Skeletal muscle satellite cell (primary cell): ENCODE measurements around the gene RETN.
"Not testable (repeated sequence)": the region's sequence is repeated elsewhere in the genome, so short reads cannot be mapped to it uniquely, and the experiment has no call there.

ENCODE experiments used
- H3K27me3 ChIP-seq: 2 replicates; pipeline ENCODE4 v1.7.0; 2013; ENCODE audit warnings: low read length; ENCODE audit not compliant: control insufficient read depth, insufficient read depth
- H3K36me3 ChIP-seq: 2 replicates; pipeline ENCODE4 v1.7.0; 2013; ENCODE audit warnings: mild to moderate bottlenecking, control low read depth, low read length; ENCODE audit not compliant: insufficient read depth
- H3K4me1 ChIP-seq: 2 replicates; pipeline ENCODE4 v1.7.0; 2013; ENCODE audit warnings: low read length; ENCODE audit not compliant: control insufficient read depth, insufficient read depth
- H3K4me2 ChIP-seq: 2 replicates; pipeline ENCODE4 v1.7.0; 2013; ENCODE audit warnings: mild to moderate bottlenecking, low read length
- H3K4me3 ChIP-seq: 2 replicates; pipeline ENCODE4 v1.7.0; 2013; ENCODE audit warnings: low read length
- H3K9ac ChIP-seq: 2 replicates; pipeline ENCODE4 v1.7.0; 2013; ENCODE audit warnings: mild to moderate bottlenecking, low read depth, low read length, moderate library complexity
- H3K9me3 ChIP-seq: replicated peaks from 2 replicates; pipeline ENCODE4 v1.7.0; 2013; ENCODE audit warnings: mild to moderate bottlenecking, control low read depth, low read length

Gene RETN

DNA sequence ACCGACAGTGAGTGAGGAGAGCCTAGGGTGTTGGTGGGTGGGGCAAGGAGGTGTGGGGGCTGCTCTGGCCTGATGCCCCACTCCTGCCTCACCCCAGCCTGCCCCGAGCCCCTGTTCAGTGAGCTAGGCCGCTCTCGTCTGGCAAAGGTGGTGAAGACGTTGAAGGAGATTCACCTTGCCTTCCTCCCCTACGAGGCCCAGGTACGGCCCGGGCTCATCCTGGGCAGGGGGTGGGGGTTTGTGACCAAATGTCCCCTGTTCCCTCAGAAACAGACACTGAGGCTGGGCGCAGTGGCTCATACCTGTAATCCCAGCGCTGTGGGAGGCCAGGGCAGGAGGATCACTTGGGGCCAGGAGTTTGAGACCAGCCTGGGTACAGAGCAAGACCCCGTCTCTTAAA is 28.0 kb upstream of the RETN start:
- no peak overlapping the region for H3K4me3 ChIP-seq
- H3K4me1 ChIP-seq, result no peaks in the 10 kb centered on the region
- no peak overlapping the region for H3K4me2 ChIP-seq
- H3K9me3 ChIP-seq, result no peaks in the 10 kb centered on the region
- H3K27me3 ChIP-seq, result peaks cover 19% of the 10 kb centered on the region
- H3K36me3 ChIP-seq, result no peaks in the 10 kb centered on the region
- no peak overlapping the region for H3K9ac ChIP-seq

DNA sequence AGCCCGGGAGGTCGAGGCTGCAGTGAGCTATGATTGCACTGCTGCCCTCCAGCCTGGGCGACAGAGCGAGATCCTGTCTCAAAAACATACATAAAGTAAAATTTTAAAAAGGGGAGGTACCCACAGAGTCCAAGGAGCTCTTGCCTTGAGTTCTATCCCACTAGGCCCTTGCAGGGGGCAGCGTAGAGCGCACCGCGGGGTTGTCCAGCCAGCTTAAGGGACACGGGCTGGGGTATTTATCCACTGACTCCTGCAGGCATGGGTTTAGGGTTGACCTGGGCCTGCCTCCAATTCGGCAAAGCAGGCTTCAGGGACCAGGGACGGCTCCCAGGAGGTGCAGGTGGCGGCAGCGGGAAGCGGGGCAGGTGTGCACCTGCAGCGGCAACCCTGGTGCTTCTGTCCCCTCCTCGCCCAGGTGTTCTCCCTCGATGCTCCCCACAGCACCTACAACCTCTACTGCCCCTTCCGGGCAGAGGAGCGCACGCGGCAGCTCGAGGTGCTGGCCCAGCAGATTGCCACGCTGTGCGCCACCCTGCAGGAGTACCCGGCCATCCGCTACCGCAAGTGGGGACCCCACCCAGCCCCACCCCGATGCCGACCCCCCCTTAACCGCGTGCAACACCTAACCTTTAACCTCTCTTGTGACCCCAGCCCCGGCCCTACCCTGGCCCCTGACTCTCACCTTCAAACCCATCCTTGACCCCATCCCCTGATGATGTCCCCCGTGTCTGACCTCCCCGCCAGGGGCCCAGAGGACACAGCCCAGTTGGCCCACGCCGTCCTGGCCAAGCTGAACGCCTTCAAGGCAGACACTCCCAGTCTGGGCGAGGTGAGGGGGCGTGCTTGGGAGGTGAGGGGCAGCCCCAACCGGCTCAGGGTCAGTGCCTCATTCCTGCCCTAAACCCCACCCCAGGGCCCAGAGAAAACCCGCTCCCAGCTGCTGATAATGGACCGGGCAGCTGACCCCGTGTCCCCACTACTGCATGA is 27.3 kb upstream of the RETN start:
- H3K4me2 ChIP-seq, result no peak overlapping the region
- H3K9me3 ChIP-seq, result no peaks in the 10 kb centered on the region
- H3K36me3 ChIP-seq, result no peaks in the 10 kb centered on the region
- no peaks in the 10 kb centered on the region for H3K4me1 ChIP-seq
- H3K27me3 ChIP-seq, result peaks cover 12% of the 10 kb centered on the region
- no peak overlapping the region for H3K4me3 ChIP-seq
- no peak overlapping the region for H3K9ac ChIP-seq

DNA sequence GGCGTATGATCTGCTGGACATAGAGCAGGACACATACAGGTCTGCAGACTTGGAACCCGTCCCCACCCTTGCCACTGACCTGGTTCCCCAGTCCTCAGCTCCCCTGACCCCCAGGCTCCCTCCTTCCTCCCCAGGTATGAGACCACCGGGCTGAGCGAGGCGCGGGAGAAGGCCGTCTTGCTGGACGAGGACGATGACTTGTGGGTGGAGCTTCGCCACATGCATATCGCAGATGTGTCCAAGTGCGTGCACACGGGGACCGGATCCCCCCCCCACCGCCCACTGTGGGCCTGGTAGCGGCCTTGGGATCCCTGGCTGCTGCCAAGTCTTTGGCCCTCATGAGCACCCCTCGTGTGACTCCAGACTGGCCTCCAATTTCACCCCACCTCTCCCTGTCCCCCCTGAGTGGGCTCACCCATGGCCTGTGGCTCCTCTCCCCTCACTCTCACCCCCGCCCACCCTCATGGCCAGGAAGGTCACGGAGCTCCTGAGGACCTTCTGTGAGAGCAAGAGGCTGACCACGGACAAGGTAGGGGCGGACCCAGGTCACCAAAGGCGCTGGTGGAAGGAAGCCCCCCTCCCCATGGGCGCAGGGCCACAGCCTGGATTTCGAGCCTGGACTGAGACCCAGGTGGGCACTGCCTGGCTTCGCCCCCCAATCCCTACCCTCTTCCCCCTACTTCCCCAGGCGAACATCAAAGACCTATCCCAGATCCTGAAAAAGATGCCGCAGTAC is 26.4 kb upstream of the RETN start:
- Histone ChIP-seq H3K4me3 (no peak overlapping the region), H3K9me3 (no peaks in the 10 kb centered on the region), H3K4me1 (no peaks in the 10 kb centered on the region), H3K27me3 (peaks cover 7% of the 10 kb centered on the region), H3K9ac (no peak overlapping the region), H3K4me2 (no peak overlapping the region), H3K36me3 (no peaks in the 10 kb centered on the region)

DNA sequence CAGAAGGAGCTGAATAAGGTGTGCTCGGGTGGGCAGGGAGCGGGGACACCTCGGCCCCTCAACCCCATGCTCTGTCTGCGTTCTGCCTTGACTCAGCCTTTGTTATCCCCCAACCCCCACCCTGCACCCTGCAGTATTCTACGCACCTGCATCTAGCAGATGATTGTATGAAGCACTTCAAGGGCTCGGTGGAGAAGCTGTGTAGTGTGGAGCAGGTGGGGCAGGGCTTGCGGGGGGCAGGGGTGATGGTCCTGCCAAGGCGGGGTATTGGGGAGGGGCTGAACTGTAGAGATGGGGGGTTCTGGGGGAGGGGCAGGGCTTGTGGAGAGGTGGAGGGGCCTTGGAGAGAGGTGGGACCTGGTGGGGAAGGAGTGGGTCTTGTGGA is 25.8 kb upstream of the RETN start:
- H3K4me3 ChIP-seq, result no peak overlapping the region
- H3K4me1 ChIP-seq, result no peaks in the 10 kb centered on the region
- no peak overlapping the region for H3K9ac ChIP-seq
- peaks cover 2% of the 10 kb centered on the region for H3K27me3 ChIP-seq
- no peaks in the 10 kb centered on the region for H3K36me3 ChIP-seq
- no peaks in the 10 kb centered on the region for H3K9me3 ChIP-seq
- H3K4me2 ChIP-seq, result no peak overlapping the region

- not testable (repeated sequence) for H3K4me3 ChIP-seq, H3K36me3 ChIP-seq, H3K4me2 ChIP-seq, H3K9ac ChIP-seq, H3K27me3 ChIP-seq, H3K9me3 ChIP-seq, H3K4me1 ChIP-seq
Measured at GRCh38 chr19:7643629-7644549, 25.0 kb upstream of the RETN start.

DNA sequence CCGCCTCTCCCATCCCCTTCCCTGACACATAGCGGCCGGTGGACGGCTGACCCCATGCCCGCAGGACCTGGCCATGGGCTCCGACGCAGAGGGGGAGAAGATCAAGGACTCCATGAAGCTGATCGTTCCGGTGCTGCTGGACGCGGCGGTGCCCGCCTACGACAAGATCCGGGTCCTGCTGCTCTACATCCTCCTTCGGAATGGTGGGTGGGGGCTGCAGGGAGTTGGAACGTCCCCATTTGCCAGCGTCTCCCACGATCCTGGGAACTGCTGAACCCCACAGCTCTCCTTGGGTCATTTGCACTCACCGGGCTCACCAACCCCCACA is 24.3 kb upstream of the RETN start:
- Histone ChIP-seq H3K9me3 (no peaks in the 10 kb centered on the region), H3K4me2 (no peak overlapping the region), H3K27me3 (no peaks in the 10 kb centered on the region), H3K4me1 (no peaks in the 10 kb centered on the region), H3K36me3 (no peaks in the 10 kb centered on the region), H3K9ac (no peak overlapping the region), H3K4me3 (no peak overlapping the region)

DNA sequence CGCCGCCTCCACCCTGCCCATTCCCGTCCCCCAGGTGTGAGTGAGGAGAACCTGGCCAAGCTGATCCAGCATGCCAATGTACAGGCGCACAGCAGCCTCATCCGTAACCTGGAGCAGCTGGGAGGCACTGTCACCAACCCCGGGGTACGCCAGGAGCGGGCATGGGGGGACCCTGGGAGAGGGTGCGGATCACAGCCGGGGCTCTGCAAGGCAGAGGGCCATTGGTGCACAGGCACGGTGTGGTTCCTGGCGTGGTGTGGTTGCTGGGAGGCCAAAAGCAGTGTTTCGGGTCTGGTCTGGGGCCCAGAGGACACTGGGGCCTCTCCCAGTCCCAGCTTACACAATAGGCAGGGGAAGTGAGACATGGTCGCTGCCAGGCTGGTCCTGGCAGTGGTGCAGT is 23.7 kb upstream of the RETN start:
- Histone ChIP-seq H3K4me1 (no peaks in the 10 kb centered on the region), H3K4me2 (no peak overlapping the region), H3K9ac (no peak overlapping the region), H3K36me3 (no peaks in the 10 kb centered on the region), H3K27me3 (peaks cover 1% of the 10 kb centered on the region), H3K9me3 (no peaks in the 10 kb centered on the region), H3K4me3 (no peak overlapping the region)

DNA sequence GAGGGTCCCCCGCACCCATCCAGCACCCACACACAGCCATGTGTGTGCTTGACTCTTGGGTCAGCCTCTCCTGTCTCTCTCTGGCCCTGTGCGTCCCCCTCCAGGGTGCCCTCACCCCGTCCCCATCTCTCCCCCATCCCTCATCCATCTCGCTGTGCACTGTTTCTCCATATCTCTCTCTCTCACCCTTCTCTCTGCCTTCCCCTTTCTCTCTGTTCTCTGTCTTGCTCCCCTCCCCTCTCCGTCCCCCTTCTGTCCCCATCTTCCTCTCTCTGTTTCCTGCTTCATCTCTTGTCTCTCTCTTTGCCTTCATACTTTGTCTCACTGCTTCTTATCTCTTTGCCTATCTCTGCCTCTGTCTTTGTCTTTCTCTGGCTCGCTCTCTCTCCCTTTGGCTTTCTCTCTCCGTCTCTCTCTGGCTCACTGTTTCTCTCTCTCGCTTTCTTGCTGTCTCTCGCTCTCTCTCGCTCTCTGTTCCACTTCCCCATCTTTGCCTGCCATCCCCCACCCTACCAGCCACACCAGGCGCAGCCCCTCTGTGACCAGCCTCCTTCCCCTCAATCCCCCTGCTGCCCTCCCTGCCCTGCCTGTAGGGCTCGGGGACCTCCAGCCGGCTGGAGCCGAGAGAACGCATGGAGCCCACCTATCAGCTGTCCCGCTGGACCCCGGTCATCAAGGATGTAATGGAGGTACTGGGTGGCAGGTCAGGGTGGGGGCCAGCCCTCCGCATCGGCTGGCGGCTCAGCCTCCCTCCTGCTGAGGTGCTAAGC is 23.0 kb upstream of the RETN start:
- Histone ChIP-seq H3K4me1 (no peaks in the 10 kb centered on the region), H3K4me3 (no peak overlapping the region), H3K36me3 (no peaks in the 10 kb centered on the region), H3K4me2 (no peak overlapping the region), H3K9me3 (no peaks in the 10 kb centered on the region), H3K27me3 (peaks cover 8% of the 10 kb centered on the region), H3K9ac (no peak overlapping the region)

DNA sequence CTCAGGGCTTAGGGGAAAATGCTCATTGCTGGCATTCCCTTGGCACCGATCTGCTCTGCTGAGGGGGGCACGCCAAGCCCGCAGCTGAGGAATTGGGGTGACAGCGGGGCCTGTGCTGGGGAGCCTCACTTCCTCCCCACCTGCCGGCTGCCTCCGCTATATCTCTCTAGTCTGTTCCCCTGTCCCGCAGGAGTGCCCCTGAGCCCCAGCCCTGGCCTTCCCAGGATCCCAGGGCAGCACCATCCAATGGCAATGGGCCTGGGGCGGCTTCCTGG is 22.5 kb upstream of the RETN start:
- no peaks in the 10 kb centered on the region for H3K36me3 ChIP-seq

GRCh38 chr19:7647156-7647555 is 21.7 kb upstream of the RETN start:
- H3K9me3 ChIP-seq, result no peaks in the 10 kb centered on the region
- no peak overlapping the region for H3K4me2 ChIP-seq
- H3K4me3 ChIP-seq, result no peak overlapping the region
- peaks cover 9% of the 10 kb centered on the region for H3K27me3 ChIP-seq
- peaks cover under 1% of the 10 kb centered on the region for H3K4me1 ChIP-seq
- no peak overlapping the region for H3K9ac ChIP-seq
- no peaks in the 10 kb centered on the region for H3K36me3 ChIP-seq

More for the DNA sequence above, 22.5 kb upstream of the RETN start:
- H3K9ac ChIP-seq, result no peak overlapping the region
- peaks cover 9% of the 10 kb centered on the region for H3K27me3 ChIP-seq
- no peaks in the 10 kb centered on the region for H3K9me3 ChIP-seq
- no peak overlapping the region for H3K4me3 ChIP-seq
- no peak overlapping the region for H3K4me2 ChIP-seq
- no peaks in the 10 kb centered on the region for H3K4me1 ChIP-seq
